ENCODE results near the gene RBMS1.

The RBMS1 gene

DNA sequence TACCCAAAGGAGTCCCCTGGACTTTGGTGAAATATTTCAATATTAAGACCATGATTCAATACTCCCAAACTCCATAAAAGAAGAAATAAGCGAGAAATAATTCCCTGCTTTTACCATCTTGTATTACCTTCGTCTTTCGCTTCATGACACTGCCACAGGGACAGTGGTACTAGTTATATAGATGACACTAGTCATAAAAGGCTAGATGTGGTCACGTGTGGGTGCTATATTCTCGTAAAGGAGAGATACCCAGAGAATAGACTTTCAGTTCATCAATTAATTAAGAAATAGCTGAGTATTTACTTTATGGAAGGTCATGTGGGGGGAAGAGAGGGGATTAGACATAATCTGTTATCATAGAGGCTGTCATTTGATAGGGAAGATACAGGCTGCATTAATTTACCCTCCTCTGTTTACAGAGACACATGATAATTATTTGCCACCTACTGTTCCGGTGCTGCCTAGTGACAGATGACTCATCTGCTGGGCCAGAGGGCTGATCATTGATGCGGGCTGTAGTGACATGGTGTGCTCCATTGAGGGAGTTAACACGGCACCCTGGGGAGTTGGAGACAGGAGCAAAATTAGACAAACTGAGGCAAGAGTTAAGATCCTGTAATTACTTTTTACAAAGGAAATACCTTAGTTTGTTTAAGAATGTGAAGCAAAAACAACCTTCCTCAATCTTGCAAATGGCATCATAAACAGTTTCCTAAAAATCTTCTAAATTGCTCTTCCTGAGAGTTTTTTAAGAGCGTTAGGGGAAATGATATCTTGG lies 215.3 kb downstream of the RBMS1 start:
- Histone ChIP-seq H3K4me3 (no peak overlapping the region), H3K36me3 (peaks cover 24 to 51% (median 42%) of the 10 kb centered on the region in 3 donors), H3K27me3 (no peaks in the 10 kb centered on the region), H3K4me1 (peaks cover 0 to 18% (median 0%) of the 10 kb centered on the region in 4 donors), H3K27ac (peak overlapping the region in 1 of 2 donors; percentile 39), H3K9me3 (no peaks in the 10 kb centered on the region)
- TF ChIP-seq, protein P1, sequence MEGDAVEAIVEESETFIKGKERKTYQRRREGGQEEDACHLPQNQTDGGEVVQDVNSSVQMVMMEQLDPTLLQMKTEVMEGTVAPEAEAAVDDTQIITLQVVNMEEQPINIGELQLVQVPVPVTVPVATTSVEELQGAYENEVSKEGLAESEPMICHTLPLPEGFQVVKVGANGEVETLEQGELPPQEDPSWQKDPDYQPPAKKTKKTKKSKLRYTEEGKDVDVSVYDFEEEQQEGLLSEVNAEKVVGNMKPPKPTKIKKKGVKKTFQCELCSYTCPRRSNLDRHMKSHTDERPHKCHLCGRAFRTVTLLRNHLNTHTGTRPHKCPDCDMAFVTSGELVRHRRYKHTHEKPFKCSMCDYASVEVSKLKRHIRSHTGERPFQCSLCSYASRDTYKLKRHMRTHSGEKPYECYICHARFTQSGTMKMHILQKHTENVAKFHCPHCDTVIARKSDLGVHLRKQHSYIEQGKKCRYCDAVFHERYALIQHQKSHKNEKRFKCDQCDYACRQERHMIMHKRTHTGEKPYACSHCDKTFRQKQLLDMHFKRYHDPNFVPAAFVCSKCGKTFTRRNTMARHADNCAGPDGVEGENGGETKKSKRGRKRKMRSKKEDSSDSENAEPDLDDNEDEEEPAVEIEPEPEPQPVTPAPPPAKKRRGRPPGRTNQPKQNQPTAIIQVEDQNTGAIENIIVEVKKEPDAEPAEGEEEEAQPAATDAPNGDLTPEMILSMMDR (IDR thresholded peaks at IDR 0.05) = no peak
- intact Hi-C loops (cut with DNase I; ENCODE audit: low total_unique reads) = loop anchor here (10.0 kb wide), 1 partner anchor 127 kb away; no protein-coding TSS in a partner anchor
- no peak for DNase-seq

- Histone ChIP-seq H3K27me3 (no peaks in the 10 kb centered on the region), H3K27ac (no peak overlapping the region), H3K4me3 (no peak overlapping the region), H3K4me1 (peaks cover 0 to 18% (median 0%) of the 10 kb centered on the region in 4 donors), H3K9me3 (no peaks in the 10 kb centered on the region), H3K36me3 (peaks cover 24 to 41% (median 36%) of the 10 kb centered on the region in 3 donors)
- DNase-seq = no peak
- intact Hi-C loops (cut with DNase I; ENCODE audit: low total_unique reads) = loop anchor here (10.0 kb wide), 1 partner anchor 128 kb away; no protein-coding TSS in a partner anchor
- TF ChIP-seq, protein P1 (IDR thresholded peaks at IDR 0.05) = no peak
These were observed 216.5 kb downstream of the RBMS1 start for GRCh38 chr2:160277151-160277550.

GRCh38 chr2:160275656-160276055 lies 218.0 kb downstream of the RBMS1 start:
- Histone ChIP-seq H3K36me3 (peaks cover 24 to 37% (median 36%) of the 10 kb centered on the region in 3 donors), H3K27ac (no peak overlapping the region), H3K4me1 (peaks cover 0 to 30% (median 7%) of the 10 kb centered on the region in 4 donors), H3K27me3 (no peaks in the 10 kb centered on the region), H3K4me3 (no peak overlapping the region), H3K9me3 (no peaks in the 10 kb centered on the region)
- TF ChIP-seq, protein P1 (IDR thresholded peaks at IDR 0.05) = no peak
- intact Hi-C loops (cut with DNase I; ENCODE audit: low total_unique reads) = loop anchor here (10.0 kb wide), 1 partner anchor 129 kb away; no protein-coding TSS in a partner anchor
- DNase-seq = no peak

- Histone ChIP-seq H3K9me3 (no peaks in the 10 kb centered on the region), H3K27ac (peak overlapping the region; percentile 89 to 95), H3K27me3 (no peaks in the 10 kb centered on the region), H3K36me3 (peaks cover 12 to 19% (median 17%) of the 10 kb centered on the region in 3 donors), H3K4me3 (peak overlapping the region; percentile 52 to 61), H3K4me1 (peaks cover 0 to 42% (median 26%) of the 10 kb centered on the region in 4 donors)
- DNase-seq = no peak
- TF ChIP-seq, protein P1 (IDR thresholded peaks at IDR 0.05) = no peak
- intact Hi-C loops (cut with DNase I; ENCODE audit: low total_unique reads) = loop anchor here (10.0 kb wide), 1 partner anchor 133 kb away; no protein-coding TSS in a partner anchor
These were observed 222.2 kb downstream of the RBMS1 start for GRCh38 chr2:160271171-160272086.

DNA sequence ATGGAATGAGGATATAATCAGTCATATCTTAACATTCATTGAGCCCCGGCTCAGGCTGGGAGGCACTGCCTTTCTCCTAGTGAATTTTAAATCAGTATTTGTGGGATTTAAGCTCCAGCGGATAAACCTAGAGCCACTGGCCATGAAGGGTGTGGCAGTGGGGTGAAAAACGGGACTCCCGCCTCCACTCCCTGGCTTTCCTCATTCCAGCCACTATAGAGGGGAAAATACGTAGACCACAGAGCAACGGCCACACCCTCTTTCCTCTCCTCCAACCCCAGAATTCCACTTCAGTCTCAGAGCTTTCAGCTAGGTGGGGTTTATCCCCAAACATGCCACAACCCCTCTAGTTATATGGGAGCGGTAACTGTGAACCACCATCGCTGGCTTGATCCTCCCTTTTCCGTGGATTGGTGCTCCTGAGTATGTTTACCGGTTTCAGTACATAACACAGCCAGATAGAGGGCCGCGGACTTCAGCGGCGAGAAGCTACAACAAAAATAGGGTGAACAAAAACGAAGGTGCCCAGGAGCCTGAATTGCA lies 223.0 kb downstream of the RBMS1 start:
- Histone ChIP-seq H3K27ac (peak overlapping the region; percentile 89 to 95), H3K36me3 (peaks cover 4 to 11% (median 10%) of the 10 kb centered on the region in 3 donors), H3K9me3 (no peaks in the 10 kb centered on the region), H3K4me1 (peaks cover 0 to 42% (median 26%) of the 10 kb centered on the region in 4 donors), H3K4me3 (peak overlapping the region; percentile 52 to 61), H3K27me3 (no peaks in the 10 kb centered on the region)
- intact Hi-C loops (cut with DNase I; ENCODE audit: low total_unique reads) = loop anchor here (10.0 kb wide), 1 partner anchor 134 kb away; no protein-coding TSS in a partner anchor
- TF ChIP-seq, protein P1 (IDR thresholded peaks at IDR 0.05) = peak in 1 of 2 experiments; percentile 16
- DNase-seq = peak in 1 of 2 donors; percentile 48

Measured in tibial artery (tissue), 4 donors.